ENCODE measurements around the gene NR4A1. TPM values are rescaled to one million over a fixed set of nuclear protein-coding genes. Genes with fewer than 3 reads are reported as not detected.

The NR4A1 gene
- total and polyA plus RNA-seq, 10 of the 15 experiments (the other 5 are each of a cell fraction or from before 2014, with no cell fraction given) = 0.05 to 7.9 (median 2.2) TPM; not detected in 1

DNA sequence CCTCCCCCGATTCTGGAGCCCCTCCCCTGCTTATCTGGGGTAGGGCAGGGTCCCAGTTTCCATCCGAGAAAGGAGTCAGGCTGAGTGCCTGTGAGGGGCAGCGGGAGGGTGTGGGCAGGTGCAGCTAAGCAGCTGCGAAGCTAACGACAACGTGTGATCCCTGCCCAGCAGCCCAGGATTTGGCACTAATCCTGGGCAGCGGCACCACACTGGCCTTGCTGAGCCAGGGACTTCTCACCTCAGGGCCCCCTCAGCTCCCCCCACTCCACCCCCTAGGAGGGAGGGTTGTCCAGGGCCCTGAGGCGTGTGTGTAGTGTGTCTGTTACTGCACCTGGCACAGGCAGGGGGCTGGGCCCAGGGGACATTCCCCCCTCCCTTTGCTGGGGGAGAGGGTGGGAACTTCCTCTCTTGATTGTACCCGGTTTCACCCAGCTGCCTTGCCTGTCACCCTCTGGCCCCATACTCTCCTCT, 30.1 kb downstream of the NR4A1 start:
- Histone ChIP-seq H3K4me2 (ENCODE audit: control insufficient read depth, insufficient read depth) (peak overlapping the region; percentile 22; the same call in 1 of the 2 replicates), H3K27ac (ENCODE audit: control insufficient read depth, insufficient read depth) (no peak overlapping the region), H3K4me3 (no peak overlapping the region), H4K20me1 (ENCODE audit: control insufficient read depth, insufficient read depth) (no peaks in the 10 kb centered on the region), H2AFZ (ENCODE audit: control insufficient read depth, low read depth, low read length) (0 out of 2 replicates have a peak overlapping the region, but pooled peaks have one; percentile 15), H3K9ac (ENCODE audit: control insufficient read depth, insufficient read depth, low read length) (no peak overlapping the region), H3K79me2 (ENCODE audit: control insufficient read depth, insufficient read depth, low read length) (no peaks in the 10 kb centered on the region), H3K27me3 (replicated peaks in 1 of 2; ENCODE audit: control insufficient read depth in 2 of 2, insufficient read depth in 2 of 2, low read length in 1 of 2) (no peaks in the 10 kb centered on the region), H3K36me3 (ENCODE audit: control insufficient read depth in 2 of 2, insufficient read depth in 2 of 2, low read length in 1 of 2) (peaks cover 11 to 15% of the 10 kb centered on the region in 2 experiments), H3K4me1 (ENCODE audit: control insufficient read depth, insufficient read depth, low read length) (peaks cover 14% of the 10 kb centered on the region), H3K9me3 (replicated peaks; ENCODE audit: control insufficient read depth, insufficient read depth, low read length) (no peaks in the 10 kb centered on the region)
- FAIRE-seq (no peak), DNase-seq (ENCODE audit: low read depth, low spot score) (no peak), ATAC-seq (peak; percentile 84)
- POLR2A ChIA-PET = interaction anchor here (0.6 to 2.1 kb wide), 7 partner anchors 9 to 71 kb away, joined by 3 to 7 read pairs (median 4); partner anchors contain the start of gene ATG101
- BruUV-seq (replicated peaks) = no TSS peak
- RAD21 ChIA-PET (ENCODE audit: unreplicated experiment) = interaction anchor here (0.6 to 3.7 kb wide), 12 partner anchors 12 to 836 kb away, joined by 3 to 111 read pairs (median 7); partner anchors contain the start of genes ATG101 and NR4A1
- in situ Hi-C loops (cut with MboI) (loop anchor here (5.0 kb wide), 1 partner anchor 54 kb away; no protein-coding TSS in a partner anchor), intact Hi-C loops (cut with micrococcal nuclease; ENCODE audit: unreplicated experiment) (no loop called here)
- CTCF ChIA-PET = interaction anchor here (0.6 to 13.1 kb wide), 8 partner anchors 12 to 89 kb away, joined by 3 to 622 read pairs (median 12); partner anchors contain the start of gene ATG101
- 29% methylated on average over 8 of the region's 9 CpGs for WGBS (ENCODE audit: insufficient coverage, insufficient replicate concordance, low lambda C conversion rate, missing lambda C conversion rate)
- SMC1A ChIA-PET (ENCODE audit: uncharacterized antibody, unreplicated experiment) = interaction anchor here (0.9 to 12.5 kb wide), 9 partner anchors 10 to 83 kb away, joined by 3 to 322 read pairs (median 5); partner anchors contain the start of genes ATG101 and NR4A1
- no peak for TF ChIP-seq RAD21 (IDR thresholded peaks at IDR 0.05; ENCODE audit: insufficient read depth, low read depth, low read length)
- TF ChIP-seq, protein P1, sequence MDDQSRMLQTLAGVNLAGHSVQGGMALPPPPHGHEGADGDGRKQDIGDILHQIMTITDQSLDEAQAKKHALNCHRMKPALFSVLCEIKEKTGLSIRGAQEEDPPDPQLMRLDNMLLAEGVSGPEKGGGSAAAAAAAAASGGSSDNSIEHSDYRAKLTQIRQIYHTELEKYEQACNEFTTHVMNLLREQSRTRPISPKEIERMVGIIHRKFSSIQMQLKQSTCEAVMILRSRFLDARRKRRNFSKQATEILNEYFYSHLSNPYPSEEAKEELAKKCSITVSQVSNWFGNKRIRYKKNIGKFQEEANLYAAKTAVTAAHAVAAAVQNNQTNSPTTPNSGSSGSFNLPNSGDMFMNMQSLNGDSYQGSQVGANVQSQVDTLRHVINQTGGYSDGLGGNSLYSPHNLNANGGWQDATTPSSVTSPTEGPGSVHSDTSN (IDR thresholded peaks at IDR 0.05; ENCODE audit: insufficient replicate concordance, low read depth, low read length) = no peak
- no peak for TF ChIP-seq SRF (IDR thresholded peaks at IDR 0.05; ENCODE audit: low read depth in 2 of 2, low read length in 2 of 2)
- TF ChIP-seq, protein P2, sequence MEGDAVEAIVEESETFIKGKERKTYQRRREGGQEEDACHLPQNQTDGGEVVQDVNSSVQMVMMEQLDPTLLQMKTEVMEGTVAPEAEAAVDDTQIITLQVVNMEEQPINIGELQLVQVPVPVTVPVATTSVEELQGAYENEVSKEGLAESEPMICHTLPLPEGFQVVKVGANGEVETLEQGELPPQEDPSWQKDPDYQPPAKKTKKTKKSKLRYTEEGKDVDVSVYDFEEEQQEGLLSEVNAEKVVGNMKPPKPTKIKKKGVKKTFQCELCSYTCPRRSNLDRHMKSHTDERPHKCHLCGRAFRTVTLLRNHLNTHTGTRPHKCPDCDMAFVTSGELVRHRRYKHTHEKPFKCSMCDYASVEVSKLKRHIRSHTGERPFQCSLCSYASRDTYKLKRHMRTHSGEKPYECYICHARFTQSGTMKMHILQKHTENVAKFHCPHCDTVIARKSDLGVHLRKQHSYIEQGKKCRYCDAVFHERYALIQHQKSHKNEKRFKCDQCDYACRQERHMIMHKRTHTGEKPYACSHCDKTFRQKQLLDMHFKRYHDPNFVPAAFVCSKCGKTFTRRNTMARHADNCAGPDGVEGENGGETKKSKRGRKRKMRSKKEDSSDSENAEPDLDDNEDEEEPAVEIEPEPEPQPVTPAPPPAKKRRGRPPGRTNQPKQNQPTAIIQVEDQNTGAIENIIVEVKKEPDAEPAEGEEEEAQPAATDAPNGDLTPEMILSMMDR (IDR thresholded peaks at IDR 0.05 in 2 of 3, conservative IDR thresholded peaks at IDR 0.05 in 1 of 3; ENCODE audit: control insufficient read depth in 2 of 3, extremely low read depth in 1 of 3, insufficient read depth in 1 of 3, low read depth in 3 of 3, low read length in 3 of 3) = no peak
- no peak for TF ChIP-seq EGR1 (IDR thresholded peaks at IDR 0.05; ENCODE audit: borderline replicate concordance in 1 of 2, low read depth in 2 of 2, low read length in 2 of 2)
- no peak for TF ChIP-seq NR2C2 (IDR thresholded peaks at IDR 0.05; ENCODE audit: borderline replicate concordance, control insufficient read depth, insufficient read length, low read depth)
- 0 out of 2 replicates have a peak, but pooled peaks have one; percentile 18 for TF ChIP-seq CHD2 (IDR thresholded peaks at IDR 0.05; ENCODE audit: borderline replicate concordance, low read depth, low read length)
- TF ChIP-seq, protein P3, sequence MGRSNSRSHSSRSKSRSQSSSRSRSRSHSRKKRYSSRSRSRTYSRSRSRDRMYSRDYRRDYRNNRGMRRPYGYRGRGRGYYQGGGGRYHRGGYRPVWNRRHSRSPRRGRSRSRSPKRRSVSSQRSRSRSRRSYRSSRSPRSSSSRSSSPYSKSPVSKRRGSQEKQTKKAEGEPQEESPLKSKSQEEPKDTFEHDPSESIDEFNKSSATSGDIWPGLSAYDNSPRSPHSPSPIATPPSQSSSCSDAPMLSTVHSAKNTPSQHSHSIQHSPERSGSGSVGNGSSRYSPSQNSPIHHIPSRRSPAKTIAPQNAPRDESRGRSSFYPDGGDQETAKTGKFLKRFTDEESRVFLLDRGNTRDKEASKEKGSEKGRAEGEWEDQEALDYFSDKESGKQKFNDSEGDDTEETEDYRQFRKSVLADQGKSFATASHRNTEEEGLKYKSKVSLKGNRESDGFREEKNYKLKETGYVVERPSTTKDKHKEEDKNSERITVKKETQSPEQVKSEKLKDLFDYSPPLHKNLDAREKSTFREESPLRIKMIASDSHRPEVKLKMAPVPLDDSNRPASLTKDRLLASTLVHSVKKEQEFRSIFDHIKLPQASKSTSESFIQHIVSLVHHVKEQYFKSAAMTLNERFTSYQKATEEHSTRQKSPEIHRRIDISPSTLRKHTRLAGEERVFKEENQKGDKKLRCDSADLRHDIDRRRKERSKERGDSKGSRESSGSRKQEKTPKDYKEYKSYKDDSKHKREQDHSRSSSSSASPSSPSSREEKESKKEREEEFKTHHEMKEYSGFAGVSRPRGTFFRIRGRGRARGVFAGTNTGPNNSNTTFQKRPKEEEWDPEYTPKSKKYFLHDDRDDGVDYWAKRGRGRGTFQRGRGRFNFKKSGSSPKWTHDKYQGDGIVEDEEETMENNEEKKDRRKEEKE (IDR thresholded peaks at IDR 0.05) = no peak
- TF ChIP-seq NFIC (IDR thresholded peaks at IDR 0.05; ENCODE audit: low read depth, low read length) = no peak
- TF ChIP-seq POLR2AphosphoS5 (IDR thresholded peaks at IDR 0.05; ENCODE audit: low read length) = no peak
- TF ChIP-seq SMC3 (IDR thresholded peaks at IDR 0.05; ENCODE audit: borderline replicate concordance, low read length) = no peak
- TF ChIP-seq, protein P4, sequence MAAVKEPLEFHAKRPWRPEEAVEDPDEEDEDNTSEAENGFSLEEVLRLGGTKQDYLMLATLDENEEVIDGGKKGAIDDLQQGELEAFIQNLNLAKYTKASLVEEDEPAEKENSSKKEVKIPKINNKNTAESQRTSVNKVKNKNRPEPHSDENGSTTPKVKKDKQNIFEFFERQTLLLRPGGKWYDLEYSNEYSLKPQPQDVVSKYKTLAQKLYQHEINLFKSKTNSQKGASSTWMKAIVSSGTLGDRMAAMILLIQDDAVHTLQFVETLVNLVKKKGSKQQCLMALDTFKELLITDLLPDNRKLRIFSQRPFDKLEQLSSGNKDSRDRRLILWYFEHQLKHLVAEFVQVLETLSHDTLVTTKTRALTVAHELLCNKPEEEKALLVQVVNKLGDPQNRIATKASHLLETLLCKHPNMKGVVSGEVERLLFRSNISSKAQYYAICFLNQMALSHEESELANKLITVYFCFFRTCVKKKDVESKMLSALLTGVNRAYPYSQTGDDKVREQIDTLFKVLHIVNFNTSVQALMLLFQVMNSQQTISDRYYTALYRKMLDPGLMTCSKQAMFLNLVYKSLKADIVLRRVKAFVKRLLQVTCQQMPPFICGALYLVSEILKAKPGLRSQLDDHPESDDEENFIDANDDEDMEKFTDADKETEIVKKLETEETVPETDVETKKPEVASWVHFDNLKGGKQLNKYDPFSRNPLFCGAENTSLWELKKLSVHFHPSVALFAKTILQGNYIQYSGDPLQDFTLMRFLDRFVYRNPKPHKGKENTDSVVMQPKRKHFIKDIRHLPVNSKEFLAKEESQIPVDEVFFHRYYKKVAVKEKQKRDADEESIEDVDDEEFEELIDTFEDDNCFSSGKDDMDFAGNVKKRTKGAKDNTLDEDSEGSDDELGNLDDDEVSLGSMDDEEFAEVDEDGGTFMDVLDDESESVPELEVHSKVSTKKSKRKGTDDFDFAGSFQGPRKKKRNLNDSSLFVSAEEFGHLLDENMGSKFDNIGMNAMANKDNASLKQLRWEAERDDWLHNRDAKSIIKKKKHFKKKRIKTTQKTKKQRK (IDR thresholded peaks at IDR 0.05; ENCODE audit: low read depth, low read length) = no peak
